Measurements from ENCODE around the gene ULBP1.
A peak's percentile ranks its signal among the peaks of the same experiment; 100 is the strongest.
"Not testable (repeated sequence)": the region's sequence is repeated elsewhere in the genome, so short reads cannot be mapped to it uniquely, and the experiment has no call there.

The ULBP1 gene, protein sequence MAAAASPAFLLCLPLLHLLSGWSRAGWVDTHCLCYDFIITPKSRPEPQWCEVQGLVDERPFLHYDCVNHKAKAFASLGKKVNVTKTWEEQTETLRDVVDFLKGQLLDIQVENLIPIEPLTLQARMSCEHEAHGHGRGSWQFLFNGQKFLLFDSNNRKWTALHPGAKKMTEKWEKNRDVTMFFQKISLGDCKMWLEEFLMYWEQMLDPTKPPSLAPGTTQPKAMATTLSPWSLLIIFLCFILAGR

DNA sequence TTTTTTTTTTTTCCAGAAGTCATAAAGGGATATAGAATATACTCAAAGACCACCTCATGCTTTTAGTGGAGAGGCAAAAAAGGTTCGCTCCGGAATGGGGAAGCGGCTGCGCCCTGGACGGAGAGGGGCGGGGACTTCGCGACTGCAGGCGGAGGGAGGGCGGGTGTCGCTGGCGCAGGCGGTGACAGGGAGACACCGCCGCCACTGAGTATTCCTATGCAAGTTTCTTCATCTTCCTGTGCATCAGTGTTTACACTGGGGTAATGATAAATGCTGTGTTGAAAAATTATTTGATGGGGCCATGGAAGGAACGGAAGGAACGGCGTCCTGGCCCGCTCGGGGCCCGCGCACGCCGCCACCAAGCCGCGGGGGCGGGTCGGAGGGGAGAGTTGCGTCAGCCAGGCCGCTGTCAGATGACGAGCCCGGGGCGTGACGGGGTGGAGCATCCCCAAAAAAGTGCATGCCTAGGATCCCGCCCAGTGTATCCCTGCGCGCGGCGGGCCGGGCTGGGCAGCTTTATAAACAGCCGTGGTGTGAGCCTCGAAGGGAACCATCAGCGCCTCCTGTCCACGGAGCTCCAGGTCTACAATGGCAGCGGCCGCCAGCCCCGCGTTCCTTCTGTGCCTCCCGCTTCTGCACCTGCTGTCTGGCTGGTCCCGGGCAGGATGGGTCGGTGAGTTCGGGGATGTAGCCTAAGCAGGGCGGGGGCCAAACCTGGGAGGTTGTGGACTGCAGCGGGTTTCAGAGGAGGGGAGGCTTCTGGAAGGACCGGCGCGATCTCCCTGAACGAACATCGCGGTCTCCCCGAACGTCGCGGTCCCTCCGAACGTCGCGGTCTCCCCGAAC lies at the start of gene ULBP1:
TSS of gene ULBP1 (plus strand) at position 482 of the 846 bp plus-strand sequence. CDS start at position 589, 107 bp downstream.
- peak; percentile 84 for DNase-seq (ENCODE audit: low spot score)

DNA sequence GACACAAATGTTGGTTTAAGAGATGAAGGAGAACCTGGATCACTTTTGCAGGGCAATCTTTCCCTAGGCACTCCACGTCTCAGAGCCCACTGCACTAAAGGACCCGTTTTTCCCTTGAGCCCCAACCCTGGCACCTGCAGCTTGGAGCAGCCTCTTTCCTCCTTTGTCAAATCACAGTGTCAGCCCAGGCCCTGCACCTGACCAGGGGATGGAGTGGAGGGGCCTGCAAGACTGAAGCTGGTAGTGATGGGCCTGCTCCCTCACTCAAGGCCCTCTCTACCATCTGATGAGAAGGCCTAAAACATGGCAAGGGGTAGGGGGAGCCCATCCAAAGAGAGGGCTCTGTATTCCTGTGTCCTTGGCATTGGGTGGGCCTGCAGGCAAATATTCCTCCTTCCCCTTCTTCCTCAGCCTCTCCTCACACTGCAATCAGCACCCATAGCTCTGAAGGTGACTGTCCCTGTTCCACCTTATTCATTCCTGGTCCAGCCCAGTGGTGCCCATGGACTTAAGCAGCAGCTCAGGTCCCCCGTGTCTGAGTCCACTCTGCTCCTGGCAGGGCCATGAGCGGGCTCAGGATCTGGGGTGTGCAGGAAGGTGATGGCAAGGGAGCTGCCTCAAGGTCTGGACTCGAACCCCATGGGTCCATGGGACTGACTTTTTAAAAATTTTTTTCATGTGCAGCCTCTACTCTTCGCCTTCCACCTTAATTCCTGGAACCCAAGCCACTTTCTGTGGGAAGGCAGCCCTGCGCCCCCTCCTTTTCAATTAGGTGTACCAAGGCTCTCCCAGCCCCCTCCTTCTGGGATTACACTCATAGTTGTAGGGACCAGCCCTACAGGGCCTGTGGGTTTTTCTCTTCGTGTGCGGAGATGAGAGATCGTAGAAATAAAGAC lies 47.5 kb upstream of the ULBP1 start:
- no peak for DNase-seq (ENCODE audit: low spot score)

DNA sequence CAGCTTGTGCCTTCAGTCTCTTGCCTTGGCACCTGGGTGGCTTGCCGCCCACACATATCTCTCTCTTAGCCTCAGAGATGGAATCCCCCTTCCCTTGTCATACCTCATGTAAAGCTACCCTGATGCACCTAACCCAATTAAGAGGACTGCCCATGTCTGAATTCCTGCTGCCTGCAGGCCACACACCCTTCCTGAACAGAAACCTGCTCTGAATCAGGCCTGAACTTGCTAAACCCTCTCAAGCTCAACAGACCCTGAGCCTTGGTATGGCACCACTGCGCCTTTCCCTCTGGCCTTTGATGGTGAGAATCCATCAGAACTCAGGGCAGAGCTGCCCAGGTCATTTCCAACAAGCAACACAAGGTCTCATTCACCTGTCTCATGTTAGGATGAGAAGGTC lies 46.1 kb upstream of the ULBP1 start:
- DNase-seq (ENCODE audit: low spot score), result no peak

DNA sequence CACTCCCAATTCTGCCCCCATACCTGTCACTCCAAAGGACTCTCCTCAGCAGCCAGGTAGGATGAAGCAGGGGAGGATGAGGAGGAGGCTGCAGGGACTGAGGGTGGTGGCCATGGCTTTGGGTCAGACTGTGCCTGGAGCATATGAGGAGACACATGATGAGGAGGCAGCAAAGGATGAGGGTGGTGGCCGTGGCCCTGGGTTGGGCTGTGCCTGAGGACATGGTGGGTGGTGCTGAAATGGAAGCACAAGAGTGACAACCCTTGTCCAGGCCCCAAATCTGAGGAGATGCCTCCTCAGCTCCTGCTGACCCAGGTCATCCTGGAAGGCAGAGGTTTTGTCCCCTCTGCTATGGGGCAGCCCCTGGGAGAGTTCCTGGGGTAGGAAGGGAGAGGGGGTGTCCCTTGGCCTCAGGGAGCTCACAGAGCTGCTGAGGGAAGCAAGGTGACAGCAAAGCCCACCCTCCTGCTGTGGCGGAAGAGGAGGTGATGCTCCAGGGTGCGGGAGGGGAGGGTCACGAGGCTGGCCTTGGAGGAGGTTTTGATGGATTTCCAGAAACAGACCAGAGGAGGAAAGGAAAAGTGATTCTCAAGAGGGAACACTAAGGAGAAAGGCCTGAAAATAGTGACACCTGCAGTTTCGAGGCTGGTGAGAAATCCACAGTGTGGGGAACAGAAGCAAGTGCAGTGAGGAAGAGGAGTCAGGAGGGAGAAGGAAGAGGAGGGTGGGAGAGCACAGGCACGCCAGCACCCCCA lies 45.4 kb upstream of the ULBP1 start:
- DNase-seq (ENCODE audit: low spot score), result no peak

DNA sequence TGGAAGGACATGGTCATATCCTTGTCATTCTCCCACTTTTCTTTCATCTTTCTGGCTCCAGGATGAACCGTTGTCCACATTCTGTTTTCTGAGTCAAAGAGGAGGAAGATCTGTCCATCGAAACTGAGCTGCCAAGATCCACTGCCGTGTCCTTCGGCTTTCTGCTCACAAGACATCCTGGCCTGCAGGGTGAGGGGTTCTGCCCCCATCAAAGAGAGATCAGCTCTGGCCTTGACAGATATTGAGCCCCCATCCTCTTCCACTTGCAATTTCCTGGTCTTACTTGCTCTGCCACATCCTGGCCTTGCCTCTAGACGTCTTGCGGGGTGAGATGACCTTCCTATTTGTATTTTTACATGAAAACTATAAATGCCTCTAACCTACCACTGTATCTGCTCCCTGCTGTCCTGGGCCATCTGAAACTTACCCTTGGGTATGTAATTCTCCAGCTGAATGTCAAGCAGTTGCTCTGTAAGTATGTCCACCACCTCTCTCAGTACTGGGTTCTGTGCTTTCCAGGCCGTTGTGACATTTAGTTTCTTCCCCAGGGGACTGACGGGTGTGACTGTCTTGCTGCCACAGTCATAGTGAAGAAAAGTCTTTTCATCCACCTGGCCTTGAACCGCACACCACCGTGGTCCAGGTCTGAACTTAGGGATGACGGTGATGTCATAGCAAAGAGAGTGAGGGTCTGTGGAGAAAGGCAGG lies 44.5 kb upstream of the ULBP1 start:
- not testable (repeated sequence) for DNase-seq (ENCODE audit: low spot score)

DNA sequence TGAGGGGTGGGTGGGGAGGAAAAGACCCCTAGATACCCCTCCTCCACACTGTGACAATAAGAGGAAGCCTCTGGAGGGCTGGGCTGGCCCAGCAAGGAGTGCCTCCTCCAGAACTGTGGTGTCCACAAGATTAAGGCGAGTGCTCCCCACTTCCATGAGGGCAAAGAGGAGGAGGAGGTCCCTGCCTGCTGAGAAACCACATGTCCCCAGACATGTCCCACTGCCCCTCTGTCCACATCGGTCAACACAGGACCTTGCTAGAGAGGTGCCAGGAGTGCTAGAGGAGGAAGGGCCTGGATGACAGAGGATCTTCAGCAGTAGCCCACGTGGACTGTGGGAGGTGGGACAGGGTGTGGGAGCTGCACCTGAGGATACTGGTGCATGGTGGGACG lies 43.9 kb upstream of the ULBP1 start:
- DNase-seq (ENCODE audit: low spot score), result no peak

DNA sequence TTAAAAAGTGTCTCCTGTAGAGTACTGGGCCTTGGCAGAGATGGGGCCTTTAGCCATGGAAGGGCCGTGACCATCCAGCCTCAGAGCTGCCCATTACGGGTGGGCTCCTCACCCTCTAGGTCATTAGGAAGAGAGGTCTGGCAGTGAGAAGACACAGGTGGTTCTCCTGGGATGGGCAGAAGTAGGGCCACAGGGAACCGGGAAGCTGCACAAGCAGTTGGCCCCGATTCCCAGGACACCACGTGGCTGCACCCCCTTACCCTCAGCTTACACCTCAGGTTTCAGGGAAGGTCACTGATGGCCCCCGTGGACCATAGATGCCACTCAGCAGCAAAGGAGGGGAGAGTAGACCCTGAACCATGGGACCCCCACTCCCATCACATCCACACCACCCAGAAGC lies 42.4 kb upstream of the ULBP1 start:
- no peak for DNase-seq (ENCODE audit: low spot score)

DNA sequence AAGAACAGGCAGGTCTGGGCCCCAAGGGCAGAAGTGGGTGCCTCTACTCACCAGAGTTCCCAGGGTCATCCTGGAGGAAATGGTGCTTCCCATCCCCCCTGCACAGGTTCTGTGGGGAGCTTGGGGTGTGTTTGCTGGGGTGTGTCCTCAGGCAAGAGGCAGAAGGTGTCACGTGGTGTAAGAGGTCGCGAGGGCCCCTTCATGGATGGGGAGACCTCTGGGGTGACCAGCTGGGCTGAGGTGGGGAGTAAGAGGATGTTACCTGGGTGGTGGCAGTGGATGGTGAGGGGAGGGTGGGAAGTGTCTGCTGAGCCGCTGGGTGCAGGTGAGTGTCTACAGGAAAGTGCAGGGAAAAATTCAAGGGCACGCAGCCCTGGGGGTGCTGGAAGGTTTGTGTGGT lies 41.7 kb upstream of the ULBP1 start:
- DNase-seq (ENCODE audit: low spot score), result not testable (repeated sequence)

GRCh38 chr6:149922642-149923326 lies 41.0 kb upstream of the ULBP1 start, which contains the start of gene RAET1G:
RAET1G (minus strand) TSS chr6:149923121; CDS start chr6:149923010, 111 bp downstream.
- DNase-seq (ENCODE audit: low spot score), result peak; percentile 94

GRCh38 chr6:149923327-149923986 lies 40.3 kb upstream of the ULBP1 start:
- DNase-seq (ENCODE audit: low spot score), result no peak

GRCh38 chr6:149924206-149924932 lies 39.4 kb upstream of the ULBP1 start:
- no peak for DNase-seq (ENCODE audit: low spot score)

GRCh38 chr6:149924933-149925252 lies 38.9 kb upstream of the ULBP1 start:
- no peak for DNase-seq (ENCODE audit: low spot score)

GRCh38 chr6:149925253-149925973 lies 38.3 kb upstream of the ULBP1 start:
- no peak for DNase-seq (ENCODE audit: low spot score)

- peak; percentile 86 for DNase-seq (ENCODE audit: low spot score)
Measured at GRCh38 chr6:149925974-149926777, 37.6 kb upstream of the ULBP1 start.

- DNase-seq (ENCODE audit: low spot score), result not testable (repeated sequence)
Measured at GRCh38 chr6:149927025-149927424, 36.7 kb upstream of the ULBP1 start.

DNA sequence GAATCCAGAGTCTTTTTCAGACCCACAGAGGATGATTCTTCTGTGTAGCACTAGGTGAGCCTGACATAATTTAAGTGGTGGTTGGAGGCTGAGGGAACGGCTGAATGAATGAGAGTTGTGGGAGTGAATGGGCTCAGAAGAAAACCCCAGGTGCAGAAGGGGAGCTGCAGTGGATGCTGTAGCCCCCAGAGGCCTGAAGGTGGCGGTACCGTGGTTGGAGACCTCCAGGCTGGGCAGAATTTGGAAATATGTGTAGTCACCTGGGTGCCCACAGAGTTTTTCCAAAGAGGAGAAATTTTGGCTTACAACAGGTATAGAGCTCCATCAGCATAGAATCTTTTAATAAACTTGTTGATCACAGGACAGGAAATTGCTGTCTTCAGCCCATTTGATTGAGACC lies 34.3 kb upstream of the ULBP1 start:
- peak; percentile 67 for DNase-seq (ENCODE audit: low spot score)

DNA sequence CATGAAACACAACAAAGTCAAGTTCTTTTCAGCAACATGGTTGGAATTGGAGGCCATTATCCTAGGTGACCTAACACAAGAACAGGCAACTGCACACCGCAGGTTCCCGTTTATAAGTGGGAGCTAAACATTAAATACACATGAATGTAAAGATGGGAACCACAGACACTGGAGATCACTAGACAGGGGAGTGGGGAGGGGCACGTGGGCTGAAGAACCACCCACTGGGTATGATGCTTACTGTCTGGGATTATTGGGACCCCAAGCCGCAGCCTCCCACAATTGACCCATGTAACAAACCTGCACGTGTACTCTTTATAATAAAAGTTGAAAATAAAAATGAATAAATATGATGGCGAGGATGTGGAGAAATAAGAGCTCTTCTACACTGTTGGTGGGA lies 32.2 kb upstream of the ULBP1 start:
- no peak for DNase-seq (ENCODE audit: low spot score)

- DNase-seq (ENCODE audit: low spot score), result no peak
Measured at GRCh38 chr6:149933036-149933435, 30.7 kb upstream of the ULBP1 start.
